CD4-positive, alpha-beta T cell (primary cell): ENCODE results near the gene RAD50. TPM values are rescaled to one million over a fixed set of nuclear protein-coding genes. Genes with fewer than 3 reads are reported as not detected.

Experiments
- ATAC-seq: fragments of 200-7000 bp; cut with Tn5 transposase; one replicate; pipeline ENCODE4 v1.10.0; 2022; ENCODE audit warnings: mild to moderate bottlenecking; ENCODE audit not compliant: poor library complexity
- CTCF ChIA-PET: fragments of 350-600 bp; sonication (Branson Sonifier 250); formaldehyde crosslinking; loops from one replicate; lab custom pipeline; 2021; ENCODE audit warnings: antibody characterized with exemption, inconsistent platforms; lab: Charles Lee
- POLR2A ChIA-PET: fragments of 350-600 bp; sonication (Branson Sonifier 250); formaldehyde crosslinking; loops from one replicate; lab custom pipeline; 2021; ENCODE audit warnings: antibody characterized with exemption, inconsistent platforms; lab: Charles Lee
- DNase-seq, 14 experiments: peaks; one replicate each; pipeline ENCODE4 v3.0.0-alpha.2; 2013 to 2020; ENCODE audit warnings: mixed read lengths in 2 of 14
- H3K27ac ChIP-seq, 2 donors: one replicate each; pipeline versions ENCODE4 v1.5.1 to v1.7.0; 2013; ENCODE audit warnings: low read length in 2 of 2, low read depth in 1 of 2, mild to moderate bottlenecking in 1 of 2
- H3K27me3 ChIP-seq, 2 experiments: 1 replicate in 1 of 2; 2 replicates in 1 of 2; pipeline versions ENCODE4 v1.6.1 to v1.7.0; 2013; ENCODE audit warnings: low read length in 2 of 2, control low read depth in 1 of 2, mild to moderate bottlenecking in 1 of 2, moderate library complexity in 1 of 2; ENCODE audit not compliant: insufficient read depth in 2 of 2, control insufficient read depth in 1 of 2
- H3K36me3 ChIP-seq: one replicate; pipeline ENCODE4 v1.6.1; 2013; ENCODE audit warnings: low read length, control low read depth; ENCODE audit not compliant: insufficient read depth
- H3K4me1 ChIP-seq: one replicate; pipeline ENCODE4 v1.6.1; 2013; ENCODE audit warnings: low read length, control low read depth; ENCODE audit not compliant: insufficient read depth
- H3K4me3 ChIP-seq: one replicate; pipeline ENCODE4 v1.5.1; 2013; ENCODE audit warnings: mild to moderate bottlenecking, low read length, moderate library complexity
- H3K9me3 ChIP-seq, 2 experiments: 1 replicate in 1 of 2; 2 replicates in 1 of 2; pipeline versions ENCODE4 v1.6.1 to v1.7.0; 2013; ENCODE audit warnings: low read length in 2 of 2, mild to moderate bottlenecking in 2 of 2, control low read depth in 1 of 2, moderate library complexity in 1 of 2; ENCODE audit not compliant: control insufficient read depth in 1 of 2, insufficient read depth in 1 of 2
- H3K27ac Mint-ChIP-seq: one replicate; pipeline ENCODE4 v1.8.0; 2020; ENCODE audit warnings: mixed read lengths
- H3K27me3 Mint-ChIP-seq: one replicate; pipeline ENCODE4 v1.8.0; 2021; ENCODE audit warnings: mixed read lengths
- H3K36me3 Mint-ChIP-seq: one replicate; pipeline ENCODE4 v1.8.0; 2021; ENCODE audit warnings: low read depth, mixed read lengths
- H3K4me1 Mint-ChIP-seq: one replicate; pipeline ENCODE4 v1.8.0; 2021; ENCODE audit warnings: low read depth, mixed read lengths
- H3K4me3 Mint-ChIP-seq: one replicate; pipeline ENCODE4 v1.8.0; 2020; ENCODE audit warnings: mild to moderate bottlenecking, mixed read lengths
- H3K9me3 Mint-ChIP-seq: one replicate; pipeline ENCODE4 v1.8.0; 2020; ENCODE audit warnings: mixed read lengths
- CTCF ChIP-seq: fragments of 200-600 bp; IDR thresholded peaks from one replicate; pipeline ENCODE4 v1.8.0; 2022; ENCODE audit warnings: antibody characterized with exemption, mild to moderate bottlenecking
- intact Hi-C, 2 experiments: fragments of 100-400 bp; cut with DNase I in 1 of 2; cut with micrococcal nuclease in 1 of 2; formaldehyde crosslinking; loops; one replicate each; pipeline versions ENCODE4 v1.15.1 to v1.9.0; 2023 to 2025; cut with DNase I, micrococcal nuclease
- total RNA-seq, 174 experiments: library from RNA in 2 of 174; stranded (reverse) in 2 of 174; gene quantifications; one replicate each; pipeline ENCODE4 v1.2.3 and lab custom pipeline; 2021 to 2026

The RAD50 gene
- total RNA-seq, 2 experiments from 2014 or later, result 12.7 to 13.4 TPM

GRCh38 chr5:132644177-132644576 is 87.4 kb downstream of the RAD50 start:
- Mint-ChIP-seq H3K36me3 (peaks cover 68% of the 10 kb centered on the region), H3K4me1 (no peaks in the 10 kb centered on the region), H3K27me3 (no peaks in the 10 kb centered on the region), H3K9me3 (peaks cover 11% of the 10 kb centered on the region), H3K27ac (no peak overlapping the region), H3K4me3 (no peak overlapping the region)
- H3K4me1 ChIP-seq, result no peaks in the 10 kb centered on the region
- no peak for DNase-seq
- ATAC-seq, result no peak
- H3K9me3 ChIP-seq, result peaks cover 0 to 17% of the 10 kb centered on the region in 2 experiments
- TF ChIP-seq CTCF, result no peak
- H3K27ac ChIP-seq, result no peak overlapping the region
- H3K4me3 ChIP-seq, result no peak overlapping the region
- CTCF ChIA-PET, result interaction anchor here (0.6 kb wide), 1 partner anchor 20 kb away, joined by 3 read pairs; no protein-coding TSS in a partner anchor
- POLR2A ChIA-PET, result no interaction called here
- intact Hi-C loops, result no loop called here
- no peaks in the 10 kb centered on the region for H3K27me3 ChIP-seq
- peaks cover 38% of the 10 kb centered on the region for H3K36me3 ChIP-seq

GRCh38 chr5:132646583-132647266 is 89.9 kb downstream of the RAD50 start:
- Histone ChIP-seq H3K9me3 (peaks cover 4 to 17% of the 10 kb centered on the region in 2 experiments), H3K4me1 (no peaks in the 10 kb centered on the region), H3K27ac (no peak overlapping the region), H3K4me3 (no peak overlapping the region), H3K27me3 (no peaks in the 10 kb centered on the region), H3K36me3 (peaks cover 13% of the 10 kb centered on the region)
- TF ChIP-seq CTCF, result no peak
- Mint-ChIP-seq H3K4me1 (no peaks in the 10 kb centered on the region), H3K27me3 (no peaks in the 10 kb centered on the region), H3K4me3 (no peak overlapping the region), H3K36me3 (peaks cover 43% of the 10 kb centered on the region), H3K9me3 (peaks cover 14% of the 10 kb centered on the region), H3K27ac (no peak overlapping the region)
- intact Hi-C loops, result no loop called here
- DNase-seq, result no peak
- ChIA-PET CTCF (no interaction called here), POLR2A (no interaction called here)
- ATAC-seq, result no peak

GRCh38 chr5:132647473-132647872 is 90.7 kb downstream of the RAD50 start:
- no peak overlapping the region for H3K4me3 Mint-ChIP-seq
- Histone ChIP-seq H3K36me3 (peaks cover 6% of the 10 kb centered on the region), H3K4me3 (no peak overlapping the region), H3K9me3 (peaks cover 4 to 17% of the 10 kb centered on the region in 2 experiments), H3K27me3 (peaks cover 0 to 4% of the 10 kb centered on the region in 2 experiments), H3K27ac (no peak overlapping the region), H3K4me1 (no peaks in the 10 kb centered on the region)
- no peak overlapping the region for H3K27ac Mint-ChIP-seq
- ATAC-seq (no peak), DNase-seq (no peak)
- intact Hi-C loops, result no loop called here
- no peaks in the 10 kb centered on the region for H3K27me3 Mint-ChIP-seq
- H3K9me3 Mint-ChIP-seq, result peaks cover 14% of the 10 kb centered on the region
- no peaks in the 10 kb centered on the region for H3K4me1 Mint-ChIP-seq
- ChIA-PET POLR2A (no interaction called here), CTCF (no interaction called here)
- H3K36me3 Mint-ChIP-seq, result peaks cover 35% of the 10 kb centered on the region
- no peak for TF ChIP-seq CTCF
